BE2C (cell line): ENCODE results near the gene SIRT2.
"Not testable (repeated sequence)": the region's sequence is repeated elsewhere in the genome, so short reads cannot be mapped to it uniquely, and the experiment has no call there.

ENCODE experiments used
- DNase-seq: peaks from one replicate; pipeline ENCODE4 v3.0.0-alpha.2; 2020
- H3K27me3 ChIP-seq: fragments of 250-450 bp; sonication (Bioruptor Pico); 2 replicates; pipeline ENCODE4 v1.5.1; 2020; ENCODE audit warnings: mild to moderate bottlenecking
- H3K36me3 ChIP-seq: fragments of 250-450 bp; sonication (Bioruptor Pico); 2 replicates; pipeline ENCODE4 v1.5.1; 2020; ENCODE audit warnings: mild to moderate bottlenecking
- H3K4me1 ChIP-seq: fragments of 250-450 bp; sonication (Bioruptor Pico); 2 replicates; pipeline ENCODE4 v1.5.1; 2020
- H3K4me3 ChIP-seq: 2 replicates; pipeline ENCODE4 v1.5.1; 2011; ENCODE audit warnings: low read depth, low read length
- H3K9me3 ChIP-seq: fragments of 250-450 bp; sonication (Bioruptor Pico); 2 replicates; pipeline ENCODE4 v1.5.1; 2020
- CTCF ChIP-seq: IDR thresholded peaks from 2 replicates; pipeline ENCODE4 v1.5.1; 2012; ENCODE audit warnings: mild to moderate bottlenecking, low read depth, low read length

The SIRT2 gene

GRCh38 chr19:38941979-38942378 is 42.6 kb upstream of the SIRT2 start:
- no peak for TF ChIP-seq CTCF
- no peak overlapping the region for H3K4me3 ChIP-seq
- peaks cover 2% of the 10 kb centered on the region for H3K4me1 ChIP-seq
- no peak for DNase-seq
- no peaks in the 10 kb centered on the region for H3K9me3 ChIP-seq
- no peaks in the 10 kb centered on the region for H3K27me3 ChIP-seq
- peaks cover 5% of the 10 kb centered on the region; the same call in 1 of the 2 replicates for H3K36me3 ChIP-seq

- H3K27me3 ChIP-seq, DNase-seq, H3K9me3 ChIP-seq, H3K4me3 ChIP-seq, H3K4me1 ChIP-seq, H3K36me3 ChIP-seq: not testable (repeated sequence)
Measured at GRCh38 chr19:38941466-38941865, 42.0 kb upstream of the SIRT2 start.

- Histone ChIP-seq H3K9me3 (no peaks in the 10 kb centered on the region), H3K4me3 (no peak overlapping the region), H3K27me3 (no peaks in the 10 kb centered on the region), H3K36me3 (no peaks in the 10 kb centered on the region), H3K4me1 (peaks cover 2% of the 10 kb centered on the region)
- no peak for TF ChIP-seq CTCF
- DNase-seq: no peak
Measured at GRCh38 chr19:38939957-38940356, 40.5 kb upstream of the SIRT2 start.

- no peaks in the 10 kb centered on the region for H3K9me3 ChIP-seq
- no peaks in the 10 kb centered on the region for H3K27me3 ChIP-seq
- peaks cover 18% of the 10 kb centered on the region for H3K36me3 ChIP-seq
- no peak for DNase-seq
- no peak overlapping the region for H3K4me3 ChIP-seq
- H3K4me1 ChIP-seq: no peaks in the 10 kb centered on the region
- TF ChIP-seq CTCF: no peak
Measured at GRCh38 chr19:38933544-38933943, 34.1 kb upstream of the SIRT2 start.

GRCh38 chr19:38932425-38933179 is 33.2 kb upstream of the SIRT2 start:
- Histone ChIP-seq H3K4me1 (no peaks in the 10 kb centered on the region), H3K9me3 (no peaks in the 10 kb centered on the region), H3K4me3 (no peak overlapping the region), H3K27me3 (no peaks in the 10 kb centered on the region), H3K36me3 (peaks cover 18% of the 10 kb centered on the region)
- peak; percentile 56 for DNase-seq
- peak; percentile 62 for TF ChIP-seq CTCF

GRCh38 chr19:38931521-38931793 is 32.0 kb upstream of the SIRT2 start:
- Histone ChIP-seq H3K27me3 (no peaks in the 10 kb centered on the region), H3K36me3 (peaks cover 18% of the 10 kb centered on the region), H3K9me3 (no peaks in the 10 kb centered on the region), H3K4me1 (no peaks in the 10 kb centered on the region), H3K4me3 (peak overlapping the region; percentile 98)
- TF ChIP-seq CTCF: no peak
- DNase-seq: no peak
